Measurements from ENCODE around the gene TAC4.

The TAC4 gene

GRCh38 chr17:49846938-49847712 lies 744 bp downstream of the TAC4 start:
- H3K4me3 ChIP-seq (ENCODE audit: low read length), result no peak overlapping the region
- H3K27me3 ChIP-seq (ENCODE audit: insufficient read depth, low read length), result peaks cover 28% of the 10 kb centered on the region

GRCh38 chr17:49845321-49845720 lies 2.5 kb downstream of the TAC4 start:
- Histone ChIP-seq H3K9me3 (ENCODE audit: low read length) (no peaks in the 10 kb centered on the region), H3K4me1 (ENCODE audit: insufficient read depth, low read length) (peaks cover 6% of the 10 kb centered on the region), H3K4me3 (ENCODE audit: low read length) (no peak overlapping the region), H2AFZ (ENCODE audit: low read depth, low read length) (no peak overlapping the region), H3K36me3 (ENCODE audit: insufficient read depth, low read length) (no peaks in the 10 kb centered on the region), H3K27me3 (ENCODE audit: insufficient read depth, low read length) (peaks cover 11% of the 10 kb centered on the region)

More at GRCh38 chr17:49846938-49847712, 744 bp downstream of the TAC4 start:
- Histone ChIP-seq H3K36me3 (ENCODE audit: insufficient read depth, low read length) (no peaks in the 10 kb centered on the region), H3K9me3 (ENCODE audit: low read length) (no peaks in the 10 kb centered on the region), H2AFZ (ENCODE audit: low read depth, low read length) (no peak overlapping the region), H3K4me1 (ENCODE audit: insufficient read depth, low read length) (peaks cover 16% of the 10 kb centered on the region)

- Histone ChIP-seq H2AFZ (ENCODE audit: low read depth, low read length) (no peak overlapping the region), H3K27me3 (ENCODE audit: insufficient read depth, low read length) (no peaks in the 10 kb centered on the region), H3K36me3 (ENCODE audit: insufficient read depth, low read length) (no peaks in the 10 kb centered on the region), H3K9me3 (ENCODE audit: low read length) (no peaks in the 10 kb centered on the region), H3K4me3 (ENCODE audit: low read length) (no peak overlapping the region), H3K4me1 (ENCODE audit: insufficient read depth, low read length) (peaks cover 6% of the 10 kb centered on the region)
Measured at GRCh38 chr17:49843774-49844350, 4.0 kb downstream of the TAC4 start.

DNA sequence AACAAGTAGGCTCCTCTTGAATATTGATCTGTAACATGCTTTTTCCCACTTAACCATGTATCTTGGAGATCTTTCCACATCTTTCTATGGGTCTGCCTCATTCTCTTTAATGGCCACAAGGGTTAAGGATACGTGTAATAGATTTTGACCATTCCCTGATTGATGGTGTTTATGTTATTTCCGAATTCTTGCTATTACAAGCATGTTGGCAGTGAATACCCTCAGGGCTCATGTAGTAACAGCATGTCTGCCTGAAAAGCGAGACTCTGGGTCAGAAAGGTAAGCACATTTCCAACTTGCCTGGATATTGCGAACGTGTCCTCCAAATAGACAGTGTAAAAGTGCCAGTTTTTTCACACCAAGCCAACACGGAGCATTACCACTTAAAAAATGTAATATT lies 5.0 kb downstream of the TAC4 start:
- Histone ChIP-seq H2AFZ (ENCODE audit: low read depth, low read length) (no peak overlapping the region), H3K4me1 (ENCODE audit: insufficient read depth, low read length) (peaks cover 6% of the 10 kb centered on the region), H3K36me3 (ENCODE audit: insufficient read depth, low read length) (no peaks in the 10 kb centered on the region), H3K27me3 (ENCODE audit: insufficient read depth, low read length) (no peaks in the 10 kb centered on the region), H3K9me3 (ENCODE audit: low read length) (no peaks in the 10 kb centered on the region), H3K4me3 (ENCODE audit: low read length) (no peak overlapping the region)

GRCh38 chr17:49842371-49842770 lies 5.5 kb downstream of the TAC4 start:
- H3K4me3 ChIP-seq (ENCODE audit: low read length), result no peak overlapping the region
- H3K27me3 ChIP-seq (ENCODE audit: insufficient read depth, low read length), result no peaks in the 10 kb centered on the region
- H3K36me3 ChIP-seq (ENCODE audit: insufficient read depth, low read length), result no peaks in the 10 kb centered on the region
- H3K9me3 ChIP-seq (ENCODE audit: low read length), result no peaks in the 10 kb centered on the region
- H2AFZ ChIP-seq (ENCODE audit: low read depth, low read length), result no peak overlapping the region
- peaks cover 6% of the 10 kb centered on the region for H3K4me1 ChIP-seq (ENCODE audit: insufficient read depth, low read length)

GRCh38 chr17:49841548-49841947 lies 6.3 kb downstream of the TAC4 start:
- peaks cover 6% of the 10 kb centered on the region for H3K4me1 ChIP-seq (ENCODE audit: insufficient read depth, low read length)
- no peaks in the 10 kb centered on the region for H3K27me3 ChIP-seq (ENCODE audit: insufficient read depth, low read length)
- no peaks in the 10 kb centered on the region for H3K36me3 ChIP-seq (ENCODE audit: insufficient read depth, low read length)
- H3K9me3 ChIP-seq (ENCODE audit: low read length), result no peaks in the 10 kb centered on the region
- no peak overlapping the region for H3K4me3 ChIP-seq (ENCODE audit: low read length)
- no peak overlapping the region for H2AFZ ChIP-seq (ENCODE audit: low read depth, low read length)

- H3K27me3 ChIP-seq (ENCODE audit: insufficient read depth, low read length), result no peaks in the 10 kb centered on the region
- peaks cover 2% of the 10 kb centered on the region for H3K4me1 ChIP-seq (ENCODE audit: insufficient read depth, low read length)
- no peak overlapping the region for H3K4me3 ChIP-seq (ENCODE audit: low read length)
- H2AFZ ChIP-seq (ENCODE audit: low read depth, low read length), result no peak overlapping the region
- H3K36me3 ChIP-seq (ENCODE audit: insufficient read depth, low read length), result peaks cover 5% of the 10 kb centered on the region
- H3K9me3 ChIP-seq (ENCODE audit: low read length), result no peaks in the 10 kb centered on the region
Measured at GRCh38 chr17:49839455-49839854, 8.4 kb downstream of the TAC4 start.

GRCh38 chr17:49836111-49837030 lies 11.5 kb downstream of the TAC4 start:
- Histone ChIP-seq H3K9me3 (ENCODE audit: low read length) (no peaks in the 10 kb centered on the region), H3K36me3 (ENCODE audit: insufficient read depth, low read length) (peaks cover 19% of the 10 kb centered on the region), H3K4me1 (ENCODE audit: insufficient read depth, low read length) (peaks cover 2% of the 10 kb centered on the region), H2AFZ (ENCODE audit: low read depth, low read length) (no peak overlapping the region), H3K27me3 (ENCODE audit: insufficient read depth, low read length) (no peaks in the 10 kb centered on the region), H3K4me3 (ENCODE audit: low read length) (no peak overlapping the region)

- peaks cover 2% of the 10 kb centered on the region for H3K4me1 ChIP-seq (ENCODE audit: insufficient read depth, low read length)
- H3K4me3 ChIP-seq (ENCODE audit: low read length), result no peak overlapping the region
- H3K27me3 ChIP-seq (ENCODE audit: insufficient read depth, low read length), result no peaks in the 10 kb centered on the region
- no peak overlapping the region for H2AFZ ChIP-seq (ENCODE audit: low read depth, low read length)
- H3K36me3 ChIP-seq (ENCODE audit: insufficient read depth, low read length), result peaks cover 25% of the 10 kb centered on the region
- no peaks in the 10 kb centered on the region for H3K9me3 ChIP-seq (ENCODE audit: low read length)
Measured at GRCh38 chr17:49835472-49835871, 12.4 kb downstream of the TAC4 start.

DNA sequence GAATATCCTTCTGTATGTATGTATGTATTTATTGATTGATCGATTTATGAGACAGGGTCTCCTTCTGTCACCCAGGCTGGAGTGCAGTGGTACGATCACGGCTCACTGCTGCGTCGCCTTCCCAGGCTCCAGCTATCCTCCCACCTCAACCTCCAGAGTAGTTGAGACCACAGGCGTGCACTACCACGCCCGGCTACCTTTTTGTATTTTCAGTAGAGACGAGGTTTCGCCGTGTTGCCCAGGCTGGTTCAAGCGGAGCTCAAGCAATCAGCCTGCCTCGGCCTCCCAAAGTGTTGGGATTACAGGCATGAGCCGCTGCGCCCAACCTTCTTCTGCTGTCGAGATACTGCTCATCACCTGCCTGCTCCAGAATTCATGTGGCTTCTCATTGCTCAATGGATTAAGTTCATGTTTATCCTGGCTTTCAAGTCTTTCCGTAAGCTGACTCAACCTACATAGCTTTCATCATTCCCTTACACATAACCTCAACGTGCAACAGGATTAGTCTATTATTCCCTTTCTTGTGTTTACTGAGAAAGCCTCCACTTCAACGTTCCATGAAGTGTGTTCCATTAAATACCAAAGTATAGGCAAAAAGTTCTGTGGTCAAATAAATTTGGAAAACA lies 13.6 kb downstream of the TAC4 start:
- Histone ChIP-seq H3K4me3 (ENCODE audit: low read length) (no peak overlapping the region), H3K9me3 (ENCODE audit: low read length) (no peaks in the 10 kb centered on the region), H2AFZ (ENCODE audit: low read depth, low read length) (no peak overlapping the region), H3K4me1 (ENCODE audit: insufficient read depth, low read length) (peaks cover 2% of the 10 kb centered on the region), H3K27me3 (ENCODE audit: insufficient read depth, low read length) (no peaks in the 10 kb centered on the region), H3K36me3 (ENCODE audit: insufficient read depth, low read length) (peaks cover 32% of the 10 kb centered on the region)

- Histone ChIP-seq H3K27me3 (ENCODE audit: insufficient read depth, low read length) (no peaks in the 10 kb centered on the region), H3K36me3 (ENCODE audit: insufficient read depth, low read length) (peaks cover 43% of the 10 kb centered on the region), H3K4me1 (ENCODE audit: insufficient read depth, low read length) (peaks cover 2% of the 10 kb centered on the region), H2AFZ (ENCODE audit: low read depth, low read length) (no peak overlapping the region), H3K4me3 (ENCODE audit: low read length) (no peak overlapping the region), H3K9me3 (ENCODE audit: low read length) (no peaks in the 10 kb centered on the region)
Measured at GRCh38 chr17:49832840-49833599, 14.8 kb downstream of the TAC4 start.

- no peak overlapping the region for H3K4me3 ChIP-seq (ENCODE audit: low read length)
- no peak overlapping the region for H2AFZ ChIP-seq (ENCODE audit: low read depth, low read length)
- H3K9me3 ChIP-seq (ENCODE audit: low read length), result no peaks in the 10 kb centered on the region
- H3K27me3 ChIP-seq (ENCODE audit: insufficient read depth, low read length), result no peaks in the 10 kb centered on the region
- peaks cover 67% of the 10 kb centered on the region for H3K36me3 ChIP-seq (ENCODE audit: insufficient read depth, low read length)
- no peaks in the 10 kb centered on the region for H3K4me1 ChIP-seq (ENCODE audit: insufficient read depth, low read length)
Measured at GRCh38 chr17:49830605-49831004, 17.3 kb downstream of the TAC4 start.

All from neuron (in vitro differentiated cells).